GM21381 (cell line): ENCODE data around the gene QKI.

ENCODE experiments used
- ATAC-seq: cut with Tn5 transposase; IDR thresholded peaks from one replicate; pipeline ENCODE4 v1.9.1; 2021; ENCODE audit warnings: mild to moderate bottlenecking, moderate library complexity; ENCODE audit not compliant: unreplicated experiment

The QKI gene

GRCh38 chr6:163526346-163526745, 111.8 kb downstream of the QKI start:
- ATAC-seq = no peak

GRCh38 chr6:163527291-163527690, 112.8 kb downstream of the QKI start:
- no peak for ATAC-seq

- no peak for ATAC-seq
Measured at GRCh38 chr6:163529605-163530004, 115.1 kb downstream of the QKI start.

- ATAC-seq = no peak
Measured at GRCh38 chr6:163530406-163530805, 115.9 kb downstream of the QKI start.

- no peak for ATAC-seq
Measured at GRCh38 chr6:163531122-163531521, 116.6 kb downstream of the QKI start.

GRCh38 chr6:163532526-163533078, 118.1 kb downstream of the QKI start:
- no peak for ATAC-seq

GRCh38 chr6:163533443-163533842, 118.9 kb downstream of the QKI start:
- ATAC-seq = no peak

GRCh38 chr6:163536770-163537169, 122.3 kb downstream of the QKI start:
- ATAC-seq = no peak

GRCh38 chr6:163538331-163538730, 123.8 kb downstream of the QKI start:
- ATAC-seq = no peak

- no peak for ATAC-seq
Measured at GRCh38 chr6:163539101-163539762, 124.7 kb downstream of the QKI start.

- ATAC-seq = no peak
Measured at GRCh38 chr6:163543321-163543720, 128.8 kb downstream of the QKI start.

GRCh38 chr6:163545370-163545769, 130.9 kb downstream of the QKI start:
- no peak for ATAC-seq

GRCh38 chr6:163547287-163547686, 132.8 kb downstream of the QKI start:
- no peak for ATAC-seq

- no peak for ATAC-seq
Measured at GRCh38 chr6:163548624-163549023, 134.1 kb downstream of the QKI start.

GRCh38 chr6:163554032-163554431, 139.5 kb downstream of the QKI start:
- ATAC-seq = no peak

- ATAC-seq = peak; percentile 60
Measured at GRCh38 chr6:163554663-163555062, 140.1 kb downstream of the QKI start.

- ATAC-seq = no peak
Measured at GRCh38 chr6:163559661-163560060, 145.1 kb downstream of the QKI start.

- no peak for ATAC-seq
Measured at GRCh38 chr6:163563318-163563717, 148.8 kb downstream of the QKI start.

GRCh38 chr6:163564534-163564933, 150.0 kb downstream of the QKI start:
- no peak for ATAC-seq

- ATAC-seq = no peak
Measured at GRCh38 chr6:163565140-163565539, 150.6 kb downstream of the QKI start.

- ATAC-seq = no peak
Measured at GRCh38 chr6:163566056-163566455, 151.5 kb downstream of the QKI start.

GRCh38 chr6:163568275-163568674, 153.8 kb downstream of the QKI start:
- ATAC-seq = no peak
